Colonic mucosa (tissue), 4 donors: ENCODE data around the gene TRIM48. TPM values are rescaled to one million over a fixed set of nuclear protein-coding genes. Genes with fewer than 3 reads are reported as not detected.
"Not testable (repeated sequence)": the region's sequence is repeated elsewhere in the genome, so short reads cannot be mapped to it uniquely, and the experiment has no call there.

Experiments used
- DNase-seq: peaks from one replicate; pipeline ENCODE4 v3.0.0-alpha.2; 2020
- H3K27ac ChIP-seq: fragments of 200-600 bp; one replicate; pipeline ENCODE4 v1.8.0; 2021
- H3K27me3 ChIP-seq: fragments of 200-600 bp; one replicate; pipeline ENCODE4 v1.8.0; 2021
- H3K36me3 ChIP-seq: fragments of 200-600 bp; one replicate; pipeline ENCODE4 v1.8.0; 2021
- H3K4me1 ChIP-seq: fragments of 200-600 bp; one replicate; pipeline ENCODE4 v1.8.0; 2021; ENCODE audit warnings: mild to moderate bottlenecking
- H3K4me3 ChIP-seq: fragments of 200-600 bp; one replicate; pipeline ENCODE4 v1.8.0; 2021
- H3K9ac ChIP-seq, 2 donors: one replicate each; pipeline ENCODE4 v1.7.0; 2013; ENCODE audit warnings: control low read depth in 2 of 2, low read depth in 2 of 2, low read length in 2 of 2
- H3K9me3 ChIP-seq: fragments of 200-600 bp; one replicate; pipeline ENCODE4 v1.8.0; 2021
- CTCF ChIP-seq: fragments of 200-600 bp; IDR thresholded peaks from one replicate; pipeline ENCODE4 v1.8.0; 2022; ENCODE audit warnings: antibody characterized with exemption, mild to moderate bottlenecking
- intact Hi-C: fragments of 100-400 bp; cut with DNase I; formaldehyde crosslinking; loops from one replicate; pipeline ENCODE4 v1.14.1; 2022
- total RNA-seq, 2 donors: library from RNA; stranded (reverse); fragmentation: NEBNext Ultra II Directional in 1 of 2; extraction: Animal tissue kit (Norgen Biotek cat#: 25700) in 1 of 2; gene quantifications; one replicate each; pipeline ENCODE4 v1.2.1, GENCODE V29; 2021
- donor health status: healthy.
- donor health status: DM: no; HTN: no; CAD: no.
- donor health status: DM: no; HTN: no; CAD: no.

Gene TRIM48
- total RNA-seq: not detected

GRCh38 chr11:55261855-55262254 is at the start of gene TRIM48:
TRIM48 (plus strand) TSS chr11:55262155; CDS start chr11:55262268, 113 bp downstream.
- DNase-seq, intact Hi-C loops: not testable (repeated sequence)

GRCh38 chr11:55238316-55238715 is 23.6 kb upstream of the TRIM48 start:
- H3K27ac ChIP-seq, H3K9ac ChIP-seq, intact Hi-C loops, H3K4me3 ChIP-seq, DNase-seq, H3K27me3 ChIP-seq, H3K4me1 ChIP-seq, H3K36me3 ChIP-seq, H3K9me3 ChIP-seq: not testable (repeated sequence)

More at GRCh38 chr11:55261855-55262254, at the start of gene TRIM48:
- not testable (repeated sequence) for H3K9ac ChIP-seq, H3K4me3 ChIP-seq, H3K36me3 ChIP-seq, H3K4me1 ChIP-seq, H3K27ac ChIP-seq, H3K9me3 ChIP-seq, H3K27me3 ChIP-seq

GRCh38 chr11:55263081-55263480 is 1.1 kb downstream of the TRIM48 start:
- H3K4me1 ChIP-seq: no peaks in the 10 kb centered on the region
- H3K27me3 ChIP-seq: no peaks in the 10 kb centered on the region
- intact Hi-C loops: no loop called here
- no peak overlapping the region for H3K4me3 ChIP-seq
- H3K36me3 ChIP-seq: no peaks in the 10 kb centered on the region
- DNase-seq: no peak
- no peak overlapping the region for H3K9ac ChIP-seq
- TF ChIP-seq CTCF: no peak
- H3K9me3 ChIP-seq: no peaks in the 10 kb centered on the region
- H3K27ac ChIP-seq: no peak overlapping the region

Other genes with a start within 250 kb of the TRIM48 start
- not detected for gene OR4A16, start 81.0 kb downstream of the TRIM48 start, total RNA-seq
- not detected for gene OR4A15, start 105.8 kb downstream of the TRIM48 start, total RNA-seq